Tibial nerve (tissue), 3 donors: Measurements from ENCODE around the gene DPCD.

ENCODE experiments used
- POLR2A ChIP-seq, 2 donors: fragments of 450-650 bp; IDR thresholded peaks; one replicate each; pipeline ENCODE4 v1.6.1; 2017; ENCODE audit warnings: antibody characterized with exemption in 2 of 2, mild to moderate bottlenecking in 2 of 2, moderate library complexity in 2 of 2
- TF ChIP-seq, protein P1 (sequence below), 5 experiments: fragments of 200-600 bp in 3 of 5; fragments of 450-650 bp in 2 of 5; sonication (generic) in 3 of 5; IDR thresholded peaks; one replicate each; pipeline ENCODE4 v1.5.1; 2016 to 2019; ENCODE audit warnings: antibody characterized with exemption in 5 of 5, mild to moderate bottlenecking in 3 of 5, moderate library complexity in 2 of 5

GRCh38 chr10:101653536-101653935, 65.4 kb downstream of the DPCD start:
- no peak for TF ChIP-seq POLR2A (IDR thresholded peaks at IDR 0.05)
- TF ChIP-seq, protein P1, sequence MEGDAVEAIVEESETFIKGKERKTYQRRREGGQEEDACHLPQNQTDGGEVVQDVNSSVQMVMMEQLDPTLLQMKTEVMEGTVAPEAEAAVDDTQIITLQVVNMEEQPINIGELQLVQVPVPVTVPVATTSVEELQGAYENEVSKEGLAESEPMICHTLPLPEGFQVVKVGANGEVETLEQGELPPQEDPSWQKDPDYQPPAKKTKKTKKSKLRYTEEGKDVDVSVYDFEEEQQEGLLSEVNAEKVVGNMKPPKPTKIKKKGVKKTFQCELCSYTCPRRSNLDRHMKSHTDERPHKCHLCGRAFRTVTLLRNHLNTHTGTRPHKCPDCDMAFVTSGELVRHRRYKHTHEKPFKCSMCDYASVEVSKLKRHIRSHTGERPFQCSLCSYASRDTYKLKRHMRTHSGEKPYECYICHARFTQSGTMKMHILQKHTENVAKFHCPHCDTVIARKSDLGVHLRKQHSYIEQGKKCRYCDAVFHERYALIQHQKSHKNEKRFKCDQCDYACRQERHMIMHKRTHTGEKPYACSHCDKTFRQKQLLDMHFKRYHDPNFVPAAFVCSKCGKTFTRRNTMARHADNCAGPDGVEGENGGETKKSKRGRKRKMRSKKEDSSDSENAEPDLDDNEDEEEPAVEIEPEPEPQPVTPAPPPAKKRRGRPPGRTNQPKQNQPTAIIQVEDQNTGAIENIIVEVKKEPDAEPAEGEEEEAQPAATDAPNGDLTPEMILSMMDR (IDR thresholded peaks at IDR 0.05): no peak
